ENCODE results near the gene PRDM7. TPM values are rescaled to one million over a fixed set of nuclear protein-coding genes. Genes with fewer than 3 reads are reported as not detected.

PRDM7 gene
- total RNA-seq, 1 experiment from 2014 or later = not detected

GRCh38 chr16:90053902-90054500, 23.1 kb downstream of the PRDM7 start:
- H4K91ac ChIP-seq (ENCODE audit: insufficient read length, low read depth, low read length) = no peak overlapping the region
- DNase-seq = no peak
- H3K23me2 ChIP-seq (ENCODE audit: insufficient read length, low read depth, low read length, poor library complexity, severe bottlenecking) = no peaks in the 10 kb centered on the region
- WGBS (ENCODE audit: extremely low coverage, insufficient read length, low lambda C conversion rate) = no CpG with 5 or more reads among the region's 1 CpG
- no peaks in the 10 kb centered on the region; the same call in 1 of the 2 replicates for H3K27me3 ChIP-seq (ENCODE audit: insufficient read depth, low read length)
- peaks cover 25% of the 10 kb centered on the region for H3K9me3 ChIP-seq (ENCODE audit: control insufficient read depth, low read depth, low read length)
- H3K27ac Mint-ChIP-seq = no peak overlapping the region
- no peak overlapping the region; a peak in 1 of 5 replicates for H3K4me3 Mint-ChIP-seq
- no peak overlapping the region for H2BK12ac ChIP-seq (ENCODE audit: insufficient read length, low read depth, low read length)
- H3K4me1 Mint-ChIP-seq = peaks cover 0 to 3% of the 10 kb centered on the region in 2 experiments; a peak in 1 of 4 replicates
- peaks cover 40 to 51% of the 10 kb centered on the region in 2 experiments for H3K9me3 Mint-ChIP-seq
- H3K4me2 ChIP-seq (ENCODE audit: insufficient read depth, insufficient read length, low read length) = no peak overlapping the region
- H4K5ac ChIP-seq (ENCODE audit: insufficient read length, low read depth, low read length) = no peak overlapping the region
- H3K27me3 Mint-ChIP-seq (ENCODE audit: low read depth) = peaks cover 45% of the 10 kb centered on the region
- H2BK5ac ChIP-seq (ENCODE audit: insufficient read length, low read length) = no peak overlapping the region
- H2BK120ac ChIP-seq (ENCODE audit: low read depth, low read length, poor library complexity, severe bottlenecking) = no peak overlapping the region
- TF ChIP-seq CTCF (conservative IDR thresholded peaks at IDR 0.05) = no peak
- H3K36me3 Mint-ChIP-seq (ENCODE audit: insufficient read depth in 1 of 3, low read depth in 3 of 3) = peaks cover 7 to 22% (median 13%) of the 10 kb centered on the region in 3 experiments
- H4K8ac ChIP-seq (replicated peaks; ENCODE audit: insufficient read length, low read depth, low read length) = no peak overlapping the region
- no peak overlapping the region for H3K14ac ChIP-seq (ENCODE audit: insufficient read depth, low read length)
- H2BK20ac ChIP-seq (ENCODE audit: low read depth, low read length, poor library complexity, severe bottlenecking) = no peak overlapping the region
- no peak overlapping the region for H3K18ac ChIP-seq (ENCODE audit: insufficient read length, low read depth, low read length)
- H2AFZ ChIP-seq (ENCODE audit: low read length) = no peak overlapping the region
- H3K27ac ChIP-seq (ENCODE audit: insufficient read length, low read depth, low read length) = no peak overlapping the region
- no peak overlapping the region for H3K23ac ChIP-seq (ENCODE audit: insufficient read length, low read depth, low read length)
- H3K79me2 ChIP-seq (ENCODE audit: insufficient read depth, low read length) = no peaks in the 10 kb centered on the region
- no peaks in the 10 kb centered on the region for H4K20me1 ChIP-seq (ENCODE audit: control insufficient read depth, insufficient read depth, insufficient read length)
- no peaks in the 10 kb centered on the region for H3K4me1 ChIP-seq (ENCODE audit: insufficient read depth, low read length)
- H3T11ph ChIP-seq (ENCODE audit: low read length) = no peak overlapping the region
- no peak overlapping the region for H3K4ac ChIP-seq (ENCODE audit: low read depth, low read length)
- H3K9ac ChIP-seq (ENCODE audit: extremely low read depth, insufficient read length, low read length) = no peak overlapping the region
- H3K79me1 ChIP-seq (ENCODE audit: insufficient read depth, low read depth, low read length, poor library complexity, severe bottlenecking) = no peaks in the 10 kb centered on the region
- H3K56ac ChIP-seq (ENCODE audit: insufficient read length, low read depth, low read length) = no peak overlapping the region
- H2BK15ac ChIP-seq (ENCODE audit: low read depth, low read length) = no peak overlapping the region
- H2AK5ac ChIP-seq (ENCODE audit: insufficient read length, low read length) = no peak overlapping the region

Measured in H9 (cell line).